Activated CD4-positive, alpha-beta T cell treated with anti-CD3 and anti-CD28 coated beads, Interleukin-2, amount 10 ng/mL, durations not matched to agents 7 days and 5 days (primary cell): ENCODE data around the gene EIF4E1B. TPM values are rescaled to one million over a fixed set of nuclear protein-coding genes. Genes with fewer than 3 reads are reported as not detected.

Experiments
- CTCF ChIA-PET: fragments of 350-600 bp; sonication (Branson Sonifier 250); formaldehyde crosslinking; loops from one replicate; lab custom pipeline; 2021; ENCODE audit warnings: antibody characterized with exemption; lab: Charles Lee
- POLR2A ChIA-PET: fragments of 350-600 bp; sonication (Branson Sonifier 250); formaldehyde crosslinking; loops from one replicate; lab custom pipeline; 2021; ENCODE audit warnings: antibody characterized with exemption; lab: Charles Lee
- DNase-seq: peaks from one replicate; pipeline ENCODE4 v3.0.0-alpha.2; 2020
- H3K27ac Mint-ChIP-seq: one replicate; pipeline ENCODE4 v1.8.0; 2021; ENCODE audit warnings: mild to moderate bottlenecking, moderate library complexity, mixed read lengths
- H3K27me3 Mint-ChIP-seq: one replicate; pipeline ENCODE4 v1.8.0; 2021; ENCODE audit warnings: mixed read lengths
- H3K36me3 Mint-ChIP-seq: one replicate; pipeline ENCODE4 v1.8.0; 2021; ENCODE audit warnings: low read depth, mixed read lengths
- H3K4me1 Mint-ChIP-seq: one replicate; pipeline ENCODE4 v1.8.0; 2021; ENCODE audit warnings: mixed read lengths
- H3K4me3 Mint-ChIP-seq: one replicate; pipeline ENCODE4 v1.8.0; 2021; ENCODE audit warnings: mild to moderate bottlenecking, moderate library complexity, mixed read lengths
- H3K9me3 Mint-ChIP-seq: one replicate; pipeline ENCODE4 v1.8.0; 2021; ENCODE audit warnings: mixed read lengths
- total RNA-seq, 2 experiments: library from RNA; stranded (reverse); gene quantifications; one replicate each; pipeline ENCODE4 v1.2.3, GENCODE V29; 2021

EIF4E1B gene
- total RNA-seq, 2 experiments from 2014 or later, result not detected

GRCh38 chr5:176631383-176632200, 1.1 kb downstream of the EIF4E1B start:
- H3K9me3 Mint-ChIP-seq, result no peaks in the 10 kb centered on the region
- POLR2A ChIA-PET, result no interaction called here
- H3K27ac Mint-ChIP-seq, result no peak overlapping the region
- CTCF ChIA-PET, result interaction anchor here (1.5 kb wide), 1 partner anchor 8 kb away, joined by 6 read pairs; no protein-coding TSS in a partner anchor
- H3K4me1 Mint-ChIP-seq, result peaks cover 10% of the 10 kb centered on the region
- no peak for DNase-seq
- H3K27me3 Mint-ChIP-seq, result peaks cover 77% of the 10 kb centered on the region
- no peaks in the 10 kb centered on the region for H3K36me3 Mint-ChIP-seq
- H3K4me3 Mint-ChIP-seq, result no peak overlapping the region

GRCh38 chr5:176632745-176633144, 2.3 kb downstream of the EIF4E1B start:
- no peak for DNase-seq
- Mint-ChIP-seq H3K27ac (no peak overlapping the region), H3K36me3 (no peaks in the 10 kb centered on the region), H3K27me3 (peaks cover 69% of the 10 kb centered on the region), H3K4me3 (no peak overlapping the region), H3K4me1 (peaks cover 10% of the 10 kb centered on the region), H3K9me3 (no peaks in the 10 kb centered on the region)
- ChIA-PET POLR2A (no interaction called here), CTCF (no interaction called here)

- ChIA-PET CTCF (no interaction called here), POLR2A (no interaction called here)
- H3K27ac Mint-ChIP-seq, result no peak overlapping the region
- H3K9me3 Mint-ChIP-seq, result no peaks in the 10 kb centered on the region
- H3K27me3 Mint-ChIP-seq, result peaks cover 64% of the 10 kb centered on the region
- H3K4me3 Mint-ChIP-seq, result no peak overlapping the region
- DNase-seq, result no peak
- H3K4me1 Mint-ChIP-seq, result peaks cover 8% of the 10 kb centered on the region
- no peaks in the 10 kb centered on the region for H3K36me3 Mint-ChIP-seq
These were observed 3.1 kb downstream of the EIF4E1B start for GRCh38 chr5:176633598-176633997.

- Mint-ChIP-seq H3K36me3 (no peaks in the 10 kb centered on the region), H3K27ac (no peak overlapping the region), H3K9me3 (no peaks in the 10 kb centered on the region), H3K4me1 (peaks cover 3% of the 10 kb centered on the region), H3K27me3 (peaks cover 41% of the 10 kb centered on the region), H3K4me3 (no peak overlapping the region)
- DNase-seq, result no peak
- ChIA-PET CTCF (interaction anchor here (1.2 to 1.3 kb wide), 2 partner anchors 13 to 16 kb away, joined by 3 read pairs; no protein-coding TSS in a partner anchor), POLR2A (no interaction called here)
These were observed 6.0 kb downstream of the EIF4E1B start for GRCh38 chr5:176636426-176636825.

GRCh38 chr5:176637556-176637955, 7.1 kb downstream of the EIF4E1B start:
- Mint-ChIP-seq H3K27ac (no peak overlapping the region), H3K4me3 (no peak overlapping the region), H3K9me3 (no peaks in the 10 kb centered on the region), H3K27me3 (peaks cover 31% of the 10 kb centered on the region), H3K36me3 (no peaks in the 10 kb centered on the region), H3K4me1 (peaks cover 3% of the 10 kb centered on the region)
- ChIA-PET POLR2A (no interaction called here), CTCF (interaction anchor here (1.6 kb wide), 1 partner anchor 9 kb away, joined by 3 read pairs; the partner anchor contains the start of gene TSPAN17)
- DNase-seq, result no peak

GRCh38 chr5:176638437-176638836, 8.0 kb downstream of the EIF4E1B start:
- no peak overlapping the region for H3K27ac Mint-ChIP-seq
- ChIA-PET POLR2A (no interaction called here), CTCF (interaction anchor here (1.6 kb wide), 1 partner anchor 9 kb away, joined by 3 read pairs; the partner anchor contains the start of gene TSPAN17)
- no peaks in the 10 kb centered on the region for H3K9me3 Mint-ChIP-seq
- DNase-seq, result no peak
- peaks cover 24% of the 10 kb centered on the region for H3K27me3 Mint-ChIP-seq
- H3K4me1 Mint-ChIP-seq, result peaks cover 3% of the 10 kb centered on the region
- no peak overlapping the region for H3K4me3 Mint-ChIP-seq
- no peaks in the 10 kb centered on the region for H3K36me3 Mint-ChIP-seq

GRCh38 chr5:176639208-176639607, 8.7 kb downstream of the EIF4E1B start:
- H3K27me3 Mint-ChIP-seq, result peaks cover 16% of the 10 kb centered on the region
- H3K4me3 Mint-ChIP-seq, result no peak overlapping the region
- ChIA-PET POLR2A (no interaction called here), CTCF (interaction anchor here (1.3 to 1.6 kb wide), 2 partner anchors 8 to 9 kb away, joined by 3 to 6 read pairs; partner anchors contain the start of genes EIF4E1B, SNCB and TSPAN17)
- no peak for DNase-seq
- H3K4me1 Mint-ChIP-seq, result no peaks in the 10 kb centered on the region
- no peaks in the 10 kb centered on the region for H3K9me3 Mint-ChIP-seq
- no peaks in the 10 kb centered on the region for H3K36me3 Mint-ChIP-seq
- no peak overlapping the region for H3K27ac Mint-ChIP-seq

- no peak for DNase-seq
- Mint-ChIP-seq H3K4me1 (no peaks in the 10 kb centered on the region), H3K27ac (no peak overlapping the region), H3K9me3 (no peaks in the 10 kb centered on the region), H3K27me3 (peaks cover 12% of the 10 kb centered on the region), H3K4me3 (no peak overlapping the region), H3K36me3 (no peaks in the 10 kb centered on the region)
- ChIA-PET POLR2A (no interaction called here), CTCF (interaction anchor here (1.3 kb wide), 1 partner anchor 9 kb away, joined by 6 read pairs; the partner anchor contains the start of genes EIF4E1B and SNCB)
These were observed 9.5 kb downstream of the EIF4E1B start for GRCh38 chr5:176639981-176640380.

- no peak overlapping the region for H3K4me3 Mint-ChIP-seq
These were observed 10.1 kb downstream of the EIF4E1B start for GRCh38 chr5:176640616-176641015.

GRCh38 chr5:176642675-176643490, 12.4 kb downstream of the EIF4E1B start:
- H3K36me3 Mint-ChIP-seq, result no peaks in the 10 kb centered on the region
- H3K27me3 Mint-ChIP-seq, result peaks cover 2% of the 10 kb centered on the region
- H3K27ac Mint-ChIP-seq, result no peak overlapping the region
- CTCF ChIA-PET, result interaction anchor here (10.6 kb wide), 1 partner anchor 16 kb away, joined by 76 read pairs; no protein-coding TSS in a partner anchor
- DNase-seq, result no peak
- H3K4me1 Mint-ChIP-seq, result peaks cover 13% of the 10 kb centered on the region
- POLR2A ChIA-PET, result no interaction called here
- H3K4me3 Mint-ChIP-seq, result no peak overlapping the region
- no peaks in the 10 kb centered on the region for H3K9me3 Mint-ChIP-seq

More at GRCh38 chr5:176640616-176641015, 10.1 kb downstream of the EIF4E1B start:
- ChIA-PET CTCF (interaction anchor here (1.3 kb wide), 1 partner anchor 10 kb away, joined by 6 read pairs; the partner anchor contains the start of genes EIF4E1B and SNCB), POLR2A (no interaction called here)
- DNase-seq, result no peak
- H3K27me3 Mint-ChIP-seq, result peaks cover 6% of the 10 kb centered on the region
- no peaks in the 10 kb centered on the region for H3K4me1 Mint-ChIP-seq
- H3K36me3 Mint-ChIP-seq, result no peaks in the 10 kb centered on the region
- no peak overlapping the region for H3K27ac Mint-ChIP-seq
- no peaks in the 10 kb centered on the region for H3K9me3 Mint-ChIP-seq

GRCh38 chr5:176643491-176644219, 13.2 kb downstream of the EIF4E1B start:
- Mint-ChIP-seq H3K4me1 (peaks cover 20% of the 10 kb centered on the region), H3K36me3 (no peaks in the 10 kb centered on the region), H3K9me3 (no peaks in the 10 kb centered on the region), H3K4me3 (no peak overlapping the region), H3K27ac (no peak overlapping the region), H3K27me3 (no peaks in the 10 kb centered on the region)
- ChIA-PET CTCF (interaction anchor here (0.7 to 10.6 kb wide), 4 partner anchors 15 to 71 kb away, joined by 3 to 76 read pairs (median 3); no protein-coding TSS in a partner anchor), POLR2A (no interaction called here)
- DNase-seq, result no peak

- DNase-seq, result no peak
- Mint-ChIP-seq H3K9me3 (no peaks in the 10 kb centered on the region), H3K4me1 (peaks cover 27% of the 10 kb centered on the region), H3K27me3 (no peaks in the 10 kb centered on the region), H3K4me3 (no peak overlapping the region), H3K27ac (no peak overlapping the region), H3K36me3 (no peaks in the 10 kb centered on the region)
- CTCF ChIA-PET, result interaction anchor here (0.7 to 10.6 kb wide), 4 partner anchors 15 to 71 kb away, joined by 3 to 76 read pairs (median 3); no protein-coding TSS in a partner anchor
- POLR2A ChIA-PET, result no interaction called here
These were observed 13.8 kb downstream of the EIF4E1B start for GRCh38 chr5:176644294-176644693.
